Neuronal stem cell (in vitro differentiated cells): Measurements from ENCODE around the gene ZNF785.

Experiments used
- DNase-seq: peaks from one replicate; pipeline ENCODE4 v3.0.0-alpha.2; 2013; ENCODE audit warnings: low spot score
- H2AFZ ChIP-seq: one replicate; pipeline ENCODE4 v1.6.1; 2013; ENCODE audit warnings: mild to moderate bottlenecking, low read length, inconsistent platforms
- H2AK5ac ChIP-seq: 2 replicates; pipeline ENCODE4 v1.6.1; 2013; ENCODE audit warnings: low read depth, mild to moderate bottlenecking, inconsistent platforms, low read length, moderate library complexity, mixed read lengths
- H2BK120ac ChIP-seq: 2 replicates; pipeline ENCODE4 v1.6.1; 2013; ENCODE audit warnings: low read depth, mild to moderate bottlenecking, inconsistent platforms, low read length, moderate library complexity, mixed read lengths
- H2BK12ac ChIP-seq: one replicate; pipeline ENCODE4 v1.6.1; 2013; ENCODE audit warnings: low read length, inconsistent platforms
- H2BK15ac ChIP-seq: 2 replicates; pipeline ENCODE4 v1.6.1; 2013; ENCODE audit warnings: mild to moderate bottlenecking, low read length, inconsistent platforms, mixed read lengths
- H2BK5ac ChIP-seq: one replicate; pipeline ENCODE4 v1.6.1; 2013; ENCODE audit warnings: inconsistent platforms, mild to moderate bottlenecking, low read length, moderate library complexity
- H3K14ac ChIP-seq: one replicate; pipeline ENCODE4 v1.6.1; 2013; ENCODE audit warnings: low read length, inconsistent platforms
- H3K18ac ChIP-seq: 2 replicates; pipeline ENCODE4 v1.6.1; 2013; ENCODE audit warnings: low read length, inconsistent platforms
- H3K23ac ChIP-seq: 2 replicates; pipeline ENCODE4 v1.6.1; 2013; ENCODE audit warnings: low read depth, mild to moderate bottlenecking, mixed read lengths, low read length, inconsistent platforms; ENCODE audit not compliant: poor library complexity
- H3K27ac ChIP-seq: replicated peaks from 3 replicates; pipeline ENCODE4 v1.5.1; 2013; ENCODE audit warnings: low read length, inconsistent platforms
- H3K27me3 ChIP-seq, 3 experiments: 2 replicates each; pipeline ENCODE4 v1.6.1; 2013; ENCODE audit warnings: low read length in 3 of 3, mild to moderate bottlenecking in 2 of 3, inconsistent platforms in 1 of 3, low read depth in 1 of 3, mixed read lengths in 1 of 3, moderate library complexity in 1 of 3; ENCODE audit not compliant: control insufficient read depth in 3 of 3, insufficient read depth in 3 of 3
- H3K36me3 ChIP-seq, 2 donors: replicated peaks in 1 of 2; 2 replicates each; pipeline ENCODE4 v1.6.1; 2013; ENCODE audit warnings: low read length in 2 of 2; ENCODE audit not compliant: control insufficient read depth in 2 of 2, insufficient read depth in 2 of 2
- H3K4ac ChIP-seq: 2 replicates; pipeline ENCODE4 v1.6.1; 2013; ENCODE audit warnings: inconsistent platforms, mild to moderate bottlenecking, low read length, moderate library complexity
- H3K4me1 ChIP-seq, 2 donors: 1 replicate in 1 of 2; 2 replicates in 1 of 2; pipeline ENCODE4 v1.6.1; 2013; ENCODE audit warnings: low read length in 2 of 2, low read depth in 1 of 2; ENCODE audit not compliant: control insufficient read depth in 2 of 2, insufficient read depth in 1 of 2
- H3K4me2 ChIP-seq: one replicate; pipeline ENCODE4 v1.6.1; 2013; ENCODE audit warnings: mild to moderate bottlenecking, low read length, inconsistent platforms; ENCODE audit not compliant: insufficient read depth, poor library complexity, severe bottlenecking
- H3K4me3 ChIP-seq, 2 donors: 2 replicates each; pipeline ENCODE4 v1.5.1; 2013; ENCODE audit warnings: low read length in 2 of 2, mild to moderate bottlenecking in 2 of 2, inconsistent platforms in 1 of 2, moderate library complexity in 1 of 2
- H3K79me1 ChIP-seq: one replicate; pipeline ENCODE4 v1.6.1; 2013; ENCODE audit warnings: low read depth, mild to moderate bottlenecking, inconsistent platforms, low read length, moderate library complexity
- H3K9ac ChIP-seq: one replicate; pipeline ENCODE4 v1.6.1; 2013; ENCODE audit warnings: mild to moderate bottlenecking, low read depth, low read length, inconsistent platforms; ENCODE audit not compliant: poor library complexity
- H3K9me3 ChIP-seq, 2 donors: replicated peaks in 1 of 2; 2 replicates each; pipeline versions ENCODE3 to v1.6.1; 2013; ENCODE audit warnings: low read length in 2 of 2, mild to moderate bottlenecking in 2 of 2, inconsistent platforms in 1 of 2, low read depth in 1 of 2, mixed read lengths in 1 of 2, moderate library complexity in 1 of 2; ENCODE audit not compliant: control insufficient read depth in 2 of 2, insufficient read depth in 1 of 2
- H4K8ac ChIP-seq: one replicate; pipeline ENCODE4 v1.6.1; 2013; ENCODE audit warnings: low read depth, mild to moderate bottlenecking, inconsistent platforms, low read length, moderate library complexity
- H4K91ac ChIP-seq: one replicate; pipeline ENCODE4 v1.6.1; 2013; ENCODE audit warnings: low read length, low read depth, mild to moderate bottlenecking, inconsistent platforms; ENCODE audit not compliant: poor library complexity
- WGBS, 2 donors: extraction: QIAGEN DNeasy Blood & Tissue Kit; methylation state at CpG; one replicate each; pipeline ENCODE4 v1.1.7; 2013; ENCODE audit warnings: missing lambda C conversion rate in 2 of 2, mixed read lengths in 1 of 2; ENCODE audit not compliant: insufficient read length in 2 of 2, insufficient replicate concordance in 1 of 2; ENCODE audit errors: extremely low coverage in 2 of 2; 5-methylcytosine and 5-hydroxymethylcytosine counted together

ZNF785 gene

DNA sequence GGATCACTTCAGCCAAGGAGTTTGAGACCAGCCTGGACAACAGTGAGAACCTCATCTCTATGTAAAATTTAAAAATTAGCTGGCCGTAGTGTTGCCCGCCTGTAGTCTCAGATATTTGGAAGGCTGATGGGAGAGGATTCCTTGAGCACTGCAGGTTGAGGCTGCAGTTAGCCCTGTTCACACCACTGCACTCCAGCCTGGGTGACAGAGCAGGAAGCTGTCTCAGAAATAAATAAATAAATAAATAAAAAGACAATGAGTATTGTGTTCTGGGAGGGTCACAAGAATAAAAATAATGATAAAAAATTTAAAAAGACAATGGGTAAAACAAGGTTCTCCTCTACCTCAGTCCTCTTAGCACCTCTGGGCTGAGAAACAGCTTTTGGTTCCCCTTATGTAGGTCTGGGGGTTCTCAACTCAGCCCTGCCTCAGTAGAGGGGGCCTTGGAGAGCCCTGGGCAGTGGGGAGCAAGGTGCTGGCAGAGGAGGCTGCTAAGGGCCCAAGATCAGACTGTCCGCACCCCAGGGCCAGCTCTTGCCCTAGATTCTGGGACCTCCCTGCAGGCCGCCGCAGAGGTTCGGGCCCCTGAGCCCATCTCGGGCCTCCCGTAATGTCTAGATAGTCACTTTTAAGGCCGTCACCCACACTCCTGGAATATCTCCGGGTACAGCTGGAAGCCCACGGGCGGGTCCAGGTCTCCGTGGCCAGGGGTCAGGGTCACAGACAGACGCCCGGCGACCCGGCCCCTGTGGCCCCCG is 30.8 kb downstream of the ZNF785 start:
- Histone ChIP-seq H3K4me1 (peaks cover 6 to 7% of the 10 kb centered on the region in 2 donors), H3K4me3 (no peak overlapping the region), H3K14ac (no peak overlapping the region), H3K18ac (no peak overlapping the region), H4K91ac (no peak overlapping the region), H4K8ac (no peak overlapping the region), H2BK12ac (no peak overlapping the region), H2BK5ac (no peak overlapping the region), H3K4me2 (no peak overlapping the region), H3K9ac (no peak overlapping the region), H2BK15ac (no peak overlapping the region), H3K9me3 (no peaks in the 10 kb centered on the region), H2BK120ac (no peak overlapping the region), H3K36me3 (peaks cover 13 to 39% of the 10 kb centered on the region in 2 donors), H3K27me3 (no peaks in the 10 kb centered on the region), H3K27ac (no peak overlapping the region), H3K79me1 (peaks cover 11% of the 10 kb centered on the region), H2AFZ (no peak overlapping the region), H3K4ac (no peak overlapping the region), H3K23ac (no peak overlapping the region), H2AK5ac (no peak overlapping the region)
- DNase-seq, result no peak
- WGBS, 2 donors, result no CpG with 5 or more reads among the region's 18 CpGs

DNA sequence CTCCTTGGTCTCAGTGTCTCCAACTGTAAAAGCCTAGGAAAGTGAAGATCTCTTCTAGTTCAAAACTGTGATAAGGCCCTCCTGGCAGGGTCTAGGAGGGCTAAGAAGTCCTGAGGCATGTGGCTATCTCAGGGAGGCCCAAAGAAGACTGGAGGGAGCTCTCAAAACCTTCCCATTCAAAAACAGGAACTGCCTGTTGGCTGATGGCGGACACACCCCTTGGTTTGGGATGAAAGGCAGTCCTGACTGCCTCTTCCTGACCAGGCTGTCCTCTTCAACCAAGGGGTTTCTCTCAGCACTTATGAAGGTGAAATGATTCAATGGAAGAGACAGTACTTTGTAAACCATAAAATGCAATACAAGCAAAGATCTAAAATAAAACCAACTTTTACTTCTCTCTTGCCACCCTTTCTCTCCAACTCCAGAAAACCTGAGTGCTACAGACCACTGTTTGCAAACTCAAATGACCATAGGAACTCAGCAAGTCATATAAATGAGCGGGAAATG is 32.1 kb downstream of the ZNF785 start:
- Histone ChIP-seq H2BK120ac (no peak overlapping the region), H4K8ac (no peak overlapping the region), H3K14ac (no peak overlapping the region), H2BK5ac (no peak overlapping the region), H2AFZ (no peak overlapping the region), H3K79me1 (peaks cover 11% of the 10 kb centered on the region), H3K4ac (no peak overlapping the region), H3K18ac (no peak overlapping the region), H3K36me3 (peaks cover 13 to 39% of the 10 kb centered on the region in 2 donors), H3K4me2 (no peak overlapping the region), H3K27ac (no peak overlapping the region), H3K4me1 (peaks cover 3% of the 10 kb centered on the region in 2 donors), H3K9ac (no peak overlapping the region), H3K4me3 (no peak overlapping the region), H2BK15ac (no peak overlapping the region), H3K9me3 (no peaks in the 10 kb centered on the region), H3K23ac (no peak overlapping the region), H2AK5ac (no peak overlapping the region), H4K91ac (no peak overlapping the region), H2BK12ac (no peak overlapping the region), H3K27me3 (no peaks in the 10 kb centered on the region)
- DNase-seq, result no peak
- WGBS, 2 donors, result no CpG with 5 or more reads among the region's 2 CpGs

DNA sequence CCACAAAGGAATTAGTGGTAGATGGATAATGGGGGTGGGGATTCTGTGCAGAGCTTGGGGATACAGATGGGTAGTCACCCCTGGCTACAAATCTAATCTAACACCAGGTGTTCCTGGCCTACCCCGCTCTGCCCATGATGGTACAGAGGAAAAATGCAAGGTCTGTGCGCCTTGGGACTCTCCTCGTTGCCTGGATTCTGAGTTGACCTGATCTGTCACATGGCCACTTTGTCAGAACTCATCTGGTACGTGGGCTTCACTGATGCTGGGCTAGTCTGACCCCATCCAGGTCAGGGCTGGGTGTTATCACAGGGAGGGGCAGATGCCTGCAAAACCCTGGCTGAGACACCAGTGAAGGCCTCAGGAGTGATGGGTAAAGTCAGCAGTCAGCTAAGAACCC is 32.5 kb downstream of the ZNF785 start:
- no peaks in the 10 kb centered on the region for H3K27me3 ChIP-seq
- no CpG with 5 or more reads among the region's 4 CpGs for WGBS, 2 donors

DNA sequence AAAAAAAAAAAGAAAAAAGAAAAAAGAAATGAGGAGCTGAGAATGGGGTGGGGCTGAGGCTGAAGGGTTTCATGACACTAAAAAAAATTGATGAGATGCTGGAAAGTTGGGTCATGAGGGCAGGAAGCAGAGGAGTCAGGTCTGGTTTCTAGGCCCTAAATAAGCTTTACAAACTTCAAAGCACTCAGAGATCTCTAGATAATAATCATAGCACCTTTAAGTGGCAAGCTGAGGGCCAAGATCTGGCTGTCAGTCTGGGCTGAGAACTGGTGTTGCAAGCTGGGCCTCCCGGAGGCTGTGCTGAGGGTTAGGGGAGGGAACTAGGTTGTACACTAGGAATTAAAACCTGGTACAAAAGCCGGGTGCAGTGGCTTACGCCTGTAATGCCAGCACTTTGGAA is 33.7 kb downstream of the ZNF785 start:
- Histone ChIP-seq H3K27me3 (no peaks in the 10 kb centered on the region), H3K27ac (no peak overlapping the region), H2BK15ac (no peak overlapping the region), H3K79me1 (peaks cover 8% of the 10 kb centered on the region), H2BK5ac (no peak overlapping the region), H3K18ac (no peak overlapping the region), H4K91ac (no peak overlapping the region), H2AFZ (no peak overlapping the region), H3K9ac (no peak overlapping the region), H3K9me3 (no peaks in the 10 kb centered on the region), H3K4me1 (no peaks in the 10 kb centered on the region), H3K36me3 (peaks cover 13 to 39% of the 10 kb centered on the region in 2 donors), H3K23ac (no peak overlapping the region), H4K8ac (no peak overlapping the region), H3K4ac (no peak overlapping the region), H3K4me3 (no peak overlapping the region), H2BK120ac (no peak overlapping the region), H2BK12ac (no peak overlapping the region), H2AK5ac (no peak overlapping the region), H3K4me2 (no peak overlapping the region), H3K14ac (no peak overlapping the region)
- no CpG with 5 or more reads among the region's 3 CpGs for WGBS, 2 donors
- no peak for DNase-seq

More for the DNA sequence above, 32.5 kb downstream of the ZNF785 start:
- H3K14ac ChIP-seq, result no peak overlapping the region
- DNase-seq, result no peak
- H3K79me1 ChIP-seq, result peaks cover 11% of the 10 kb centered on the region
- no peak overlapping the region for H2AFZ ChIP-seq
- H3K9me3 ChIP-seq, result no peaks in the 10 kb centered on the region
- H3K27ac ChIP-seq, result no peak overlapping the region
- no peak overlapping the region for H3K4me3 ChIP-seq
- no peak overlapping the region for H3K4me2 ChIP-seq
- H3K4ac ChIP-seq, result no peak overlapping the region
- H2BK15ac ChIP-seq, result no peak overlapping the region
- H3K9ac ChIP-seq, result no peak overlapping the region
- peaks cover 3% of the 10 kb centered on the region in 2 donors for H3K4me1 ChIP-seq
- H4K91ac ChIP-seq, result no peak overlapping the region
- H2BK12ac ChIP-seq, result no peak overlapping the region
- no peak overlapping the region for H2BK5ac ChIP-seq
- H3K18ac ChIP-seq, result no peak overlapping the region
- no peak overlapping the region for H2BK120ac ChIP-seq
- H3K36me3 ChIP-seq, result peaks cover 13 to 39% of the 10 kb centered on the region in 2 donors
- no peak overlapping the region for H2AK5ac ChIP-seq
- no peak overlapping the region for H3K23ac ChIP-seq
- H4K8ac ChIP-seq, result peak overlapping the region; percentile 23
